ENCODE data around the gene BBX.

The BBX gene

DNA sequence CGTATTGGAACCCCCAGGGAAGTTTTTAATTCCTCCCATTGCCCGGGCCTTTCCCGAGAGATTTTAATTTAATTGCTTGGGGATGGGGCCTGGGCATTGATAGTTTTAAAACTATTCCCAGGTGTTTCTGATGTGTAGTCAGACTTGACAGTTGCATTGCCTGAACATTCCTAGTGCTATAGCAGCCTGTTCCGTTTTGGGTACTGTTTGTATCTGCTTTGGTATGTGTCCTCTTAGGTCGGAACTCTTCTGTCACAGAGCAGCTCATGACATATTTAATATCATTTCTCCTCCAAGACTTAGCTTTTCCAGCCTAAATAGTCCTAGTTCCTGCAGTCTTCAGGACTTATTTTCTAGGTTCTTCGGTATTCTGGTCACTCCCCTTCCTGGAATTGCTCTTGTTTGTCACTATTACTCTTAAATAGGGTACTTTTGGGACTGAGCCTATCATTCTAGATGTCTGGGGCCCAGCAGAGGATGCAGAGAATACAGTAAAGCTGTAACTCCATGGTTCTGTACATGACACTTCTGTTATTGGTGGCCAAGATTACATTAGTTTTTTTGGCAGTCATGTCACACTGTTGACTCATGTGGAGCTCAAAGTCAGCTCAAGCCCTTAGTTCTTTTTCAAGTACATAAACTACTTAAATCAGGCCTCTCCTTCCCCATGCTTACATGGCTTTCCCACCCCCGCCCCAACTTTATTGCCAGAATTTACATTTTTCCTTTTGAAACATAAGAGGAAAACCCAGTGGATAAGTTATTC is 81.5 kb downstream of the BBX start:
- no peak for DNase-seq

DNA sequence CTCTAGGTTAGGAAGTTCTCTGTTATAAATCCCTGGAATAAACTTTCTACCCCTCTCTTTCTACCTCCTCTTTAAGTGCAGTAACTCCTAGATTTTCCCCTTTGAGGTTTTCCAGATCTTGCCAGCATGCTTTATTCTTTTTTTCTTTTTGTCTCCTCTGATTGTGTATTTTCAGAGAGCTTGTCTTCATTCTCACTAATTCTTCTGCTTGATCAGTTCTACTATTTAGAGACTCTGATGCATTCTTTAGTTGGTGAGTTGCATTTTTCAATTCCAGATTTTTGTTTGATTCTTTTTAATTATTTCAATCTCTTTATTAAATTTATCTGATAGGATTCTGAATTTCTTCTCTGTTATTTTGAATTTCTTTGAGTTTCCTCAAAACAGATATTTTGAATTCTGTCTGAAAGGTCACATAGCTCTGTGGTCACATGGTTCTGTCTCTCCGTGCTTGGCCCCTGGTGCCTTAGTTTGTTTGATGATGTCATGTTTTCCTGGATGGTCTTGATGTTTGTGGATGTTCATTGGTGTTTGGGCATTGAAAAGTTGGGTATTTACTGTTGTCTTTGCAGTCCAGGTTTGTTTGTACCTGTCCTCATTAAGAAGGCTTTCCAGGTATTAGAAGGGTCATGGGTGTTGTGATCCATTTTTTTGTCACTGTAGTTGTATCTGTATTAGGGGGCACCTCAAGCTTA is 89.2 kb downstream of the BBX start:
- no peak for DNase-seq

DNA sequence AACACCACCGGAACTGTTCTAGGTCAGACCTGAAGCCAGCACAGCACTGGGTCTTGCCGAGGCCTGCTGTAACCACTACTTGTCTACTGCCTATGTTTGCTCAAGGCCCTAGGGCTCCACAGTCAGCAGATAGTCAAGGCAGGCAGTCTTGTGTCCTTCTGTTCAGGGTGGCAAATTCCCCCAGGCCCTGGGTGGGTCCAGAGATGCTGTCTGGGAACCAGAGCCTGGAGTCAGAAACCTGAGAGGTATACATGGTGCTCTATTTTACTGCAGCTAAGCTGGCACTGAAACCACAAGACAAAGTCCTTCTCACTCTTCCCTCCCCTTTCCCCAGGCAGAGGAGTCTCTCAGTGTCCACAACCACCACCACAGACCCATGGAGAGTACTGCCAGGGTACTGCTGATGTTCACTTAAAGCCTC is 89.9 kb downstream of the BBX start:
- DNase-seq: no peak

DNA sequence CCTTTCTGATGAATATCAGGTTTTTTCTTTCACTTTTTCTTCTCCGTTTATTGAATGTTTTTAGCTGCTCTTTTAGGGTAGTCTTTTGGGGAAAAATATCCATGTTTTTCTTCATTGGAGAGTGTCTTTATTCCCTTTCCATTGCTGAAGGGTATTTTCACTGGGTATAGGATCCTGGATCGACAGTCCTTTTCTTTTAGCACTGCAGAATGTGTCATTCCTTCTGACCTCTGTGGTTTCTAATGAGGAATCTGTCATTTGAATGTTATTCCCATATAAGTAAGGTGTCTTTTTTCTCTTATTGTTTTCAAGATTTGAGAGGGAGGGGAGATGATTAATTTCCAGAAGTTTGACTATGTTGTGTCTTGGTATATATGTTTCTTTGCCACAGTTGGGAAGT is 96.8 kb downstream of the BBX start:
- no peak for DNase-seq

DNA sequence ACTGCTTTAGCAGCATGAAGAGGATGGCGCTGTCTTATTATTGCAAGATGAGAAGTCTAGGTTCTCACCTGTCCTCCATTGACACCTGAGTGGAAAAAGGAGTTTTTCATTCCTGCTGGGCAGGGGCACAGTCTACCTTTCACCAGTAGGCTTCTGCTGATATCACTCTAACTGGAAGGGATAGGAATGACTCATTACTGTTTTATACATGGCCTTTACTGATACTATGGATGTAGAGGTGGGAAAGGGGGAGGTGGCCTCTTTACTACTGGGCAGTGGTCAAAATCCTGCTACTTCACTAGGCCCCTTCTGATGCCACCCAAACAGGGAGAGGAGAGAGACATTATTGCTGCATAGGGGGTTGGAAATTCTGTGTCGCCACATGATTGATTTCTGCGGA is 97.8 kb downstream of the BBX start:
- DNase-seq: no peak

DNA sequence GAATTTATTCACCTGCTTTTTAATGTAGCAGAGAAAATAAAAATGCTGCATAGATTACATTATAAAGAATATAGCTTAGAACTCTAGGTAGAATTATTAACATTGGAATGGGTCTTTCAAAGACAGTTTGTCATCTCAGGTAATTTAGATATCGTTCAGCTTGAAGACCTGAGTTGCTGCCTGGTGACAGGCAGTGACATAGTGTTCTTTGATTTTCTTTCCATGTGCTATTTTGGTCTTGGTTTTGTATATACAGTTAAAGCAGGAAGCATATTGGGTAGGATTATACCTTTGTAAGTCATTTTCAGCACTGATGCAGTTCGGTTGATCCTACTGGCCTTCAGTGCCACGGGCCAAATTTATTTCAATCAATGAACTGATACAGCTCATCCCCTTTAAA is 98.7 kb downstream of the BBX start:
- DNase-seq: no peak

DNA sequence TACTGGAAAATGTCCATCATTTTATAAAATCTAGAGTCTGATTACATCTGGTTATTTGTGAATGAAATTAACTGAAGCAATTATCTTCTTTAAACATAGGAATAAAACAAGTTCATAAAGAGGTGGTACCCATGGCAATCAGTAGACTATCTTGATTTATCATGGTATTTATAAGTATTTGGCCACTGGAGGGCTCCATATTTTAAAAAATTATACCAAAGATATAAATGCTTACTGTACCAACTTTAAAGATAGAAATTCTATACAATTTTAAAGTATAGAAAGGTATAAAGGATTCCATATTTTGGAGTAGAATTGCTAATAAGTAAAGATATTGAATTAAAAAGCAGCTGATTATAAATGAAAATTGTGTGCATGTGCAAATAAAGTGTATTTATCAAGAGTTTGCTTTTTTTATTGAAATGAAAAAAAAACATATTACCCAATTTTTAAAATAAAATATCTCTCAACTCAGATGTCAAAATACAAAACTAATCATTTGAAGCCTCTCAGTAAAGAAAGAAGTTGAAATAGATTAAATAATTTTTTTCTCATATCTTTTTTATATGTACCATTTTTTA is 105.3 kb downstream of the BBX start:
- DNase-seq: no peak

DNA sequence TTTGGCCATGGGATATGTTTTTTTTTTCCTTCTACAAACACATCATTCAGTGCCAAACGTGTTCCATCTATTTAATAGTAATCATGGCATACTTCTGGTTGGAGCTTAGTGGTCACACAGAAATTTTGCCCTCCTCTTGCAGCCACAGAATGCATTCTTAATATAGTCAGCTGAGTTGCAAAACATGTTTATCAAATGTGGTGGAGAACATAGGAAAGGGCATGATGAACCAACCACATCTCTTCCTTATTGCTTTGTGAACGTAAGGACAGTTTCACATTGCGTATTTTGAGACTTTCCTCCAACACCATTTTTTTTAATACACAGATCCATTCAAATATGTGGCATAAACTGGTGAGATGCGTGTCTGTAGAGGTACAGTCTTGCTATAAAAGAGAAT is 106.8 kb downstream of the BBX start:
- no peak for DNase-seq

DNA sequence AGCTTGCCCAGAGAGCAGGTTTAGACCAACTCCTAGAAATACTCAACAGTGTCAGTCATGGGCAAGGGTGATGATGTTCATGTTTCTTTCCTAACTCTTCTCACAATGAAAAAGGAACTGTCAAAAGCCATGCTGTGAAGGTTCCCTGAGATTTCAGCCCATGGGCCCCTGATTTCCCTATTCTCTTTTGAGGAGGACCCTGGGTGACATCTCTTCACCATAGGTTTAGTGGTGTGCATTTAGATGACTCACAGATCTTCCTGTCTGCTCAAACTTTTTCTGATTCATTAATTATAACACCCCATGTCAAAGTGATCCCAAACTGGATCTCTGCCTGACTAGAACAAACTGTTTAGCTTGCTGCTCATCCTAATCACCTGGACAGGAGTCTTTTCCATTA is 108.0 kb downstream of the BBX start:
- DNase-seq: no peak

DNA sequence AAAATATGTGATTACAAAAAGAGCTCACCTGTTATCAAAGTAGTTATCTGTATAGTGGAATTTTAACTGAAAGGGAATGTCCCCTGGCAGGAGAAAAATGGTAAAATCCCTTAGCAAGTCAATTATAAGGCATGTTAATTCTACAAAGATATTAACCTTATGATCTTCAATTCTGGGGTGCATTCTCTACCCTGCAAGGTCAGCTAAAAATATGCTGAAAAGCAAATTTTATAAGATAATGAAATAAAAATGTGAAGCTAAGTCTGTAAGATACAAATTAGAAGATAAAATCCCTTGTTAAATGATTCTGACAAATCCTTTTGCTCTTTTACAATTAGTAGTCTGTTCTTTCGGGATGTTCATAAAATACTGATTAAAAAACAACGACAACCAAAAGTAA is 109.8 kb downstream of the BBX start:
- no peak for DNase-seq

DNA sequence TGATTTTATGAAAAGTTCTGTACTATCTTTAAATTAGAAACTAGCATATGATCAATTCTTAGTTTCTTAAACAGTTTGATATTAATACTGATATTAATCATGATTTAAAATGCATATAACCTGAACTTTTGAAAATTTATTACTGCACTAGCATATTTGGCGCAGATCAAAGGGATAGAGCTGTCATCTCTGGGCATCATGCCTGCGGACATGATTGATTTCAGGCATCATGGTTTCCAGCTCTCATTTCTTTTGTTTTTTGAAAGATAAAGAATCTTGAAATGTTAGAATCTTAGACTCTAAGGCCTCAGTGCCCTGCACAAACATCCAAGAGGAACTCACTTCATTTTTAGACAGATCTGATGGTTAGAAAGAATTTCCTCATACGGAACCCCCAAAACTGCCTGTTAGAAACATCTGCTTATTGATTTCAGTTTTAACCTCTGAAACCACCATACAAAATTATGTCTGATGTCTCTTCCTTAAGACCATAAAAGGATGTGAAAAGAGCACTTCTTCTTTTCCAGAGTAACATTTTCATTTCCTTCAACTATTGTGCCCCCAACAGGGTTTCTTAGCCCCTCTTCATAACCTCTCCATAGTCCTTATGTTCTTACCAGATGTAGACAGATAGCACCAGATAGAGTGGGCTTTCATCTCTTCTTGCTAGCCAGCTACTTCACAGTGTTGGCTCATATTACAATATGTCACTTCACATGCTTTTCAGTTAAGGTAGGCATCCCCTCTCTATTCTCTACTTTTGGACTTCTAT is 110.8 kb downstream of the BBX start:
- no peak for DNase-seq

DNA sequence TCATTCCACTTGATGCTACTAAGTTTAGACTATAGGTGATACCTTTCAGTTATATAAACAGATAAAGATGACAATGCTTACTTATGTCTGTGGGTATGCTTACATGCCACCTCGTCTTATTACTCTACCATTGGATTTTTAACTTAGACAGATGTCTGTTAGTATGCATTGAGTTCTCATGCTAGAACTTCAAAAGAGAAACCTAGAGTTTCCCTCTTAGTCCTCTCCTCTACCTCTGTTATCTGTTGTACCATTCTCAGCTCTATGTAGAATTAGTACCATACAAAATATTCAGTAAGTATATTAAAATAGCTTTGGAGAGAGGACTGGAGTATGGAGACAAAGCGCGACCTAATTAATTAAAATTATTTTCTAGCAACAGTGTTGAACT is 111.3 kb downstream of the BBX start:
- no peak for DNase-seq

DNA sequence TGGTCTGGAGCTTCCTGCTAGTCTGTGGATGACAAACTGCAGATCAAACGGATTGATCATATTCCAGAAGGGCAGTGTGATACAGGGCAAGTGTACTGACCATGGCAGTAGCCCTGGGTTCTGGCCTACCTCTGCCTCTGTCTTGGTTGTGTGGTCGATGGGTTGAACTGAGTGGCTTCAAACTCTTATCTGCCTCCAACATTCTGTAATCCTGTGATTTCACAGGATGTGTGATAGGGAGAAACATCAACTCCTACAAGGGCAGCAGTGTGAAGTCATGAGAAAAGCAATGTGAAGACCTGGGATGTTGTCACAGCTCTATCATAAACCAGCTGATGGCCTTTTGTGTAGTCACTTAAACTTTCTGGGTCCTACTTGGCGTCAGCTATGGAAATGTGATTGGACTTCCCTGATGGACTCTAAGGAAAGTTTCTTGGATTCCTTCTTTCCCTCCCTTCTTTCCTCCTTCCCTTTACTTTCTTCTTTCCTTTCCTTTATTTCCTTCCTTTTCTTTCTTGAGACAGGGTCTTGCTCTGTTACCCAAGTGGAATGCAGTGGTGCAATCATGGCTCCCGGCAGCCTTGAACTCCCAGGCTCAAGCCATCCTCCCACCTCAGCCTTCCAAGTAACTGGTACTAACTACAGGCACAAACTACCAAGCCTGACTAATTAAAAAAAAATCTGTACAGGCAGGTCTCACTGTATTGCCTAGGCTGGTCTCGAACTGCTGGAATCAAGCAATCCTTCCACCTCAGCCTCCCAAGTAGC is 114.8 kb downstream of the BBX start:
- no peak for DNase-seq

DNA sequence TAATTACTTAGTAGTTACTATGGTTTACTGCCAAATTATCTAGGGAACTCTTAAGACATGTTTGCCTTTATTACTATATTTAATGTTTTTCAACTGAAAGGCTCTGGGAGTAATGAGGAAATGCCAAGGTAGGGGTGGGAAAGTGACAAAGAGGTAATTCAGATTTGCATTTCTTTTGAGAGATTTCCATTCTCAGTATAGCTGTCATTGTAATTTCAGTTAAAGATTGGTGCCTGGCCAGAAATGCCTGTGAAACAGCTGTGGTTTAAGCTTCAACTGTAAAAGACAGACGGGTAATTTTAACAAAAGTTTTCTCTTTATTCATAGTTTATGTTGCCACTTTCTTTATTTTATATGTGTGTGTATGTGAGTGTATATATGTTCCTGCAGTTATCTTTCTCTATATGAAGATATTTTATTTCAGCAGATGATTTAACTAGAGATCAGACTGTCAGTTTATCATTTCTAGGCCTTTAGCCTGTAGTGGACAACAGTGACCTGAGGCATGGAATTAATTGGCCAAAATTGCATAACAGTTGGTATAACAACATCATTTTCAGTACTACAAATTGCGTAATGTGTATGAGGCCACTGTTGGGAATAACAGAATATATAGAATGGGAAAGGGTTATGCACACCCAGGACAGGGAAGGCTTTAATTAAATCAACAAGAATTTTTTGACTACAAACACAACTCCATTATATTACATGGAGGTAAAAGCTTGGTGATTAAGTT is 119.0 kb downstream of the BBX start:
- no peak for DNase-seq

DNA sequence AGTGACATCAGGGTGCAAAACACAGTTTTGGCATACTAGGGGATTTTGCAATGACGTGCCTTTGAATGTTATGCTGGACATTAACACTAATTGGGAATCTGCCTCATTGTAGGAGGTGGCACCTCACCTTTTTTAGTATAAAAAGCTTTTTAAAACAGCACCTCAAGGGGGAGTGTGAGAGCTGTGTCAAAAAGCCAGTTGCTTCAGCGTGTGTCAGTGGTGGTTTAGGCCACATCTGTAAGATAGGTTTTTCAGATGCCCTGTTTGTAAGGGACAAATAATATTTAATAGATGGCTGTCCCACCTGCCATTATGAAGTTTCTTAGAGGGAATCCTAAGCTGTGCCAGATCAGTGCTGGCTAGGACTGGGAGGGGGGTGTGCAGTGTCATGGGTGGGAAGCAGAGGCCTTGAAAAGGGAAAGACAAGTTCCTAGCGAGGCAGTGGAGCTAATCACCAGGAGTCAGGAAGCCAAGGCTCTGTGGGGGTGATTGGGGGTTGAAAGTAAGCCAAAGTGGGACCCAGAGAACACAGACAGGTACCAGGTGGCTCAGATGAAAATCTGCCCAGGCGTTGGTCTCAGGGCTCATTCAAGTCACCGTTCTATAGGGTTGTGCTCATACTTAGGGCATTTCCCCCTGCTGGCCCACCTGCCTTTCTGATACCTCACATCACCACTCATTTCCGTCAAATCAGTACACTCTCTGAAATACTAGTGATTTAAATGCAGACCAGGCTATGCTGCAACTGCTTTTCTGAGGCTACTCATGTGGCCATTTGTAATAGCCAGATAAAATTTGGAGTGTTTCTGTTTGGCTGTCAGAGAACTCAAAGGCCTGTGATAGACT is 120.5 kb downstream of the BBX start:
- DNase-seq: no peak

DNA sequence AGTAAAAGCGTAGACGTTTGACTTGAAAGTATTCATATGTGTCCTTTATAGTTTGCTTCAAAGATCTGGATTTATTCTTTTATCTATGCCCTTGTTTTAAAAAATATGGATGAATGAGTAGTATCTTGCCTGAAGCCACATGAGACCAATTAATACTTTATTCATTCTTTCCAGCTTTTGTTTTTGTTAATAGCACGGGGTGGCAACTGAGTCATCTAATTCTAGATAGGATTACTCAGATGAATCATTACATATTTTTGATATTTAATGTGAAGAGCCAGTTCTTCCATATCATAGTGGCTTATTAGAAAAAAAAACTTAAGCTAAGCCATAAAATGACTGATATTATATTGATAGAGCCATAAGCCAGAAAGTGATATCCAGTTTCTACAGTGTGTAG is 121.9 kb downstream of the BBX start:
- DNase-seq: no peak

DNA sequence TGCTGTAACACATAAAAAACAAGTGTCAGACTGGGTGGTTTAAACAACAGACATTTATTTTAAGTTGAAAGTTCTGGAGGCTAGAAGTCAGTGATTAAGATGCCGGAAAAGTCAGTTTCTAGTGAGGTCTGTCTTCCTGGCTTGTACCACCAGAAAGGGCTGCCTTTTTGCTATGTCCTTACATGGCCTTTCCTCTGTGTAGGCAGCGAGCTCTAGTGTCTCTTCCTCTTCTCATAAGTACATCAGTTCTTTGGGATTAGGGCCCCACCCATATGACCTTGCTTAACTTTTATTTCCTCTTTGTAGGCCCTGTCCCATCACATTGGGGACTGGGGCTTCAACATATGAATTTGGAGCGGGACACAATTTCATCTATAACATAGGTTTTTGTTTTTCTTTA is 128.0 kb downstream of the BBX start:
- DNase-seq: no peak

DNA sequence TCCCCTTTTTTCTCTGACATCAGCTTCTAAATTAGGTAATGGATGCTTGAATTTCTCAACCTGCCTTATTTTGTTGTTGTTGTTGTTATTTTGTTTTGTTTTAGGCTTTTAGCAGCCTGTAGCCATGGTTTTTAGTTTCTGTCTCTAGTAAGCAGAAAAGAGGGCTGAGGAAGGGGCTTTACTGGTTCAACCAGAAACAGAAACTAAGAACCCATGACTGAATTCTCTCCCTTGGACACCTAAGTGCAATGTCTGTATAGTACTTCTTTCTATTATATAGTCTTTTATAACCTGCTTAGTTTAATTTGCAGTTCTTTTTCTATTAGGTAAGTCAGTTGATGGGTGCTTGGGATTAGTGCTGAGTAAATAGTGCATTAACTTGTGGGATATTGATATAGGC is 129.0 kb downstream of the BBX start:
- DNase-seq: no peak

DNA sequence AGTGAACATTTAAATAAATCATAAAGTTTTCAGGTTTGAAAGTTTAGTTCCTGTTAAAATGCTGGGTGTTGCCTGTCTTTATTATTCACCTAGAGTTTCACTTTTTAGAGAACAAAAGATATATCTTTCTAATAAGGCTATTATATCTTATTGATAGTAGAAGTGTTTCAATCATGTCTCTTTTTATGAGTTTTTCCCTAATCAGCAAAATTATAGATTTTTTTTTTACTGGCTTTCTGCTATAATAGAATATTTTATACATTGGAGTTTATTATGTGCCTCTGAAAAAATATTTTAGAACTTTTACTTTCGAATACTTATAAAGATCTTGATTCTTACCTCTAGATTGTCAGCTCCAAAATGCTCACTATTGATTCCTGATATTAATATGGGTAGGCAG is 131.5 kb downstream of the BBX start:
- DNase-seq: no peak

DNA sequence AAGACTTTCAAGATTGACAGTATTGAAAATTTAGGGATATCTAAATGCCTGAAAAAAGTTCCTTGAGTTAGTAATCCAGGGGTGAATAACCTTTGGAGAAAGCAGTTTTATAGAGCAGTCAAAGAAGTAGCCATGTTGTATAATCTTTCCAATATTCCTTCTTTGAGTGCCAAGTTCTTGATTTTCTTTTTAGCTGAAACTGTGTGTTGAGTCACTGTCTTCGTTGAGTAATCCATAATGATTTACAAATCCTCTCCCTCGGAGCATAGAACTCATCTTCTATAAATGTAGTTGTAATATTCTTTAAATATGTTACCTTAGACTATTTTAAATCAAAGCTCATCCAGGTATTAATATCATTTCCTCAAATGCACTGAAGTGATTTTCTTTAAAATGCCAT is 135.2 kb downstream of the BBX start:
- DNase-seq: no peak

DNA sequence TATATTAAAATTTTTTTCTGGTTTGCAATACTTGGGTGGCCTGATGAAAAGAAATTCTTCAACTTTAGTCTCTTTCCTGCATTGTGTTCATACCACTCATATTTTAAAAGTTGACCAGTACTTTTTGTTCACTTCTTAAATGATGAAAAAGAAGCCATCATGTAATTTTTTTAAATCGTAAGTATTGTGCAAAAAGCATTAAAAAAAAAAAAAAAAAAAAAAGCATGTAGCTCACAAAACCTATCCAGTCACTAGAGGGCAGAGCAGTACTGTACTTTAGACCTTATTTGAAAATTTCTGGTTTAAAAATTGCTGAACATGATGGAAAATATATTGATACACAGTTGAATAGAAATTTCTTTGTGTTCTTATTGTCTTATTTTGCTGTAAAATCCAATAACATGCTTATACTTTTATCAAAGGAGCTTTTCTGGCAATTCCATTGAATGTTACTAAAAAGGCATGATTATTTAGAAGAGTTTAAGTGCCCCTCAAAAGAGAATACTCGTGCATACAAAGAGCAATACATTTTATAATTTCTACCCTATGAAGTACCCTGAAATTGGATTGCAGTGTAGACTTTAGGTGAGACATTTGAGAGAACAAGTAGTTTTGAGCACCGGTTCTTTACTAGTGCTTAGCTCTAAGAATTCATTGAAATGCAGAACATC is 137.7 kb downstream of the BBX start:
- no peak for DNase-seq

Data from CD4-positive, alpha-beta T cell treated with Interleukin-17A for 4 hours (primary cell).